GM20000 (cell line): ENCODE results near the gene BEND5.

ENCODE experiments used
- DNase-seq: peaks from one replicate; pipeline ENCODE4 v3.0.0; 2012; ENCODE audit warnings: low spot score
- TF ChIP-seq, protein P1 (sequence below): IDR thresholded peaks from 2 replicates; pipeline ENCODE4 v1.5.1; 2012; ENCODE audit warnings: mild to moderate bottlenecking, control low read depth; ENCODE audit errors: extremely low read depth, missing control alignments

Gene BEND5

GRCh38 chr1:48803474-48803873, 26.8 kb upstream of the BEND5 start:
- TF ChIP-seq, protein P1, sequence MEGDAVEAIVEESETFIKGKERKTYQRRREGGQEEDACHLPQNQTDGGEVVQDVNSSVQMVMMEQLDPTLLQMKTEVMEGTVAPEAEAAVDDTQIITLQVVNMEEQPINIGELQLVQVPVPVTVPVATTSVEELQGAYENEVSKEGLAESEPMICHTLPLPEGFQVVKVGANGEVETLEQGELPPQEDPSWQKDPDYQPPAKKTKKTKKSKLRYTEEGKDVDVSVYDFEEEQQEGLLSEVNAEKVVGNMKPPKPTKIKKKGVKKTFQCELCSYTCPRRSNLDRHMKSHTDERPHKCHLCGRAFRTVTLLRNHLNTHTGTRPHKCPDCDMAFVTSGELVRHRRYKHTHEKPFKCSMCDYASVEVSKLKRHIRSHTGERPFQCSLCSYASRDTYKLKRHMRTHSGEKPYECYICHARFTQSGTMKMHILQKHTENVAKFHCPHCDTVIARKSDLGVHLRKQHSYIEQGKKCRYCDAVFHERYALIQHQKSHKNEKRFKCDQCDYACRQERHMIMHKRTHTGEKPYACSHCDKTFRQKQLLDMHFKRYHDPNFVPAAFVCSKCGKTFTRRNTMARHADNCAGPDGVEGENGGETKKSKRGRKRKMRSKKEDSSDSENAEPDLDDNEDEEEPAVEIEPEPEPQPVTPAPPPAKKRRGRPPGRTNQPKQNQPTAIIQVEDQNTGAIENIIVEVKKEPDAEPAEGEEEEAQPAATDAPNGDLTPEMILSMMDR = no peak
- DNase-seq = no peak

DNA sequence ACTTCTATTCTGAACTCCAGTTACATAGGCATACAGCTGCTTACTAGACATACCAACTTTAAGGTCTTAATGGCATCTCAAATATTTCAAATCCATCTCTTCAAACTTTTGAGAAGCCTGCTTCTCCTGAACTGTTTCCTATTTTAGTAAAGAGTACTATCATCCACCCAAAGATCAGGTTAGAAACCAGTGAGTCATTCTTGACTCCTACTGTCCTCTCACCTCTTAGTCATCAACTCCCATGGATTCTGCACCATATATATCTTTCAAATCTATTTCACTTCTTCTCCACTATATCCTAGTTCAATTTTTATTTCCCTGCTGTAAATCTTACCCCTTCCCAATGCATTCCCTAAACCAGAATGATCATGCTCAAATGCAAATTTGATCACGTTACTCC, 18.1 kb upstream of the BEND5 start:
- no peak for DNase-seq
- TF ChIP-seq, protein P1 = no peak

DNA sequence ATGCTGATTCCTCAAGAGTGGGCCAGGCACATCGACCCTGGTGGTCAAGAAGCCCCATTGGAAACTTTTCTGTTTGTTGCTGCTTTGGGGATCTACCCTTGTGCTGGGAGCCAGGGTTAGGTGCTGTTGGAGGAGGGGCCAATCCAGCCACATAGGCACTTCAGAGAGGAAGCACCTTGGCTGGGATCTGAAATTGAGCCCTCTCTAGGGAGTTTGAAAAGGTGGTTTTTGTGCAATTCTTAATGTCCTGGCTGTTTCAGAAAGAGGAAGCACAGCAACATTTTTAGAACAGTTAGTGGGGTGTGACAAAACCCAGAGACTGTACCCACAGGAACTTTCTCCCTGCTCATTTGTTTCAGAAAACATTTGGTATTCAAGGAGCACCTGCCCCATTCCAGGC, 17.2 kb upstream of the BEND5 start:
- TF ChIP-seq, protein P1 = no peak
- DNase-seq = peak; percentile 40

GRCh38 chr1:48792961-48793360, 16.3 kb upstream of the BEND5 start:
- no peak for DNase-seq
- TF ChIP-seq, protein P1 = no peak

GRCh38 chr1:48790397-48790796, 13.7 kb upstream of the BEND5 start:
- TF ChIP-seq, protein P1 = no peak
- no peak for DNase-seq

DNA sequence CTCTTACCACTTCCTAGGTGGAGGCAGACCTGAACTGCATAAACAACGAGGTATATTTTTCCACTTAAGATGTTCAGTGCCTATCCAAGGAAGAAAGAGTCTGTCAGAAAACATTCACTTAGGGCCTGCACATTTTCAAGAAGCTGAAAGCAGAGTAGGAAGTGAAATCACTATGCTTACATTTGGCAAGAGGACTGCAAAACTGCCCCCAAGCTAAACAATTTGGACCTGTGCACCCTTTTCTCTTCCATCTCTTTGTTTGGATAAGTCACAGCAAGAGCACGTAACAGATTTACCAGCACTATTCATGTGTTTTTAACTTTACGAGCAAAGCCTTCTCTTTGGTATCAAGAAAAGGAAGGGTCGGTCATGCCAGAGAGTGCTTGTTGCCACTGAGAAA, 13.2 kb upstream of the BEND5 start:
- TF ChIP-seq, protein P1 = no peak
- no peak for DNase-seq

- TF ChIP-seq, protein P1 = no peak
- no peak for DNase-seq
These were observed 9.2 kb upstream of the BEND5 start for GRCh38 chr1:48785869-48786268.
